H7 (cell line): ENCODE measurements around the gene SYMPK. TPM values are rescaled to one million over a fixed set of nuclear protein-coding genes. Genes with fewer than 3 reads are reported as not detected.

Experiments
- DNase-seq: peaks from one replicate; pipeline ENCODE4 v3.0.0; 2012
- H3K27me3 ChIP-seq: 2 replicates; pipeline ENCODE4 v1.6.0; 2011; ENCODE audit warnings: mild to moderate bottlenecking, low read length; ENCODE audit not compliant: control insufficient read depth, insufficient read depth
- H3K36me3 ChIP-seq: replicated peaks from 2 replicates; pipeline ENCODE4 v1.5.1; 2011; ENCODE audit warnings: low read length; ENCODE audit not compliant: control insufficient read depth, insufficient read depth
- H3K4me3 ChIP-seq: 2 replicates; pipeline ENCODE4 v1.5.1; 2011; ENCODE audit warnings: low read depth, mild to moderate bottlenecking, control low read depth, low read length, moderate library complexity; ENCODE audit not compliant: insufficient read depth
- total RNA-seq: library from RNA; depleted of rRNA; stranded (reverse); fragments of >200 nt; shearing (Covaris generic); gene quantifications from 2 replicates; pipeline ENCODE4 v1.2.3, GENCODE V29; 2014; rRNA removed

Gene SYMPK
- total RNA-seq, 1 experiment from 2014 or later: 70.3 TPM

- no peaks in the 10 kb centered on the region for H3K36me3 ChIP-seq
- H3K4me3 ChIP-seq: peak overlapping the region; percentile 74
- H3K27me3 ChIP-seq: peaks cover 10% of the 10 kb centered on the region; the same call in 1 of the 2 replicates
- peak; percentile 99 for DNase-seq
Measured at GRCh38 chr19:45770192-45771101, 92.5 kb downstream of the SYMPK start.

DNA sequence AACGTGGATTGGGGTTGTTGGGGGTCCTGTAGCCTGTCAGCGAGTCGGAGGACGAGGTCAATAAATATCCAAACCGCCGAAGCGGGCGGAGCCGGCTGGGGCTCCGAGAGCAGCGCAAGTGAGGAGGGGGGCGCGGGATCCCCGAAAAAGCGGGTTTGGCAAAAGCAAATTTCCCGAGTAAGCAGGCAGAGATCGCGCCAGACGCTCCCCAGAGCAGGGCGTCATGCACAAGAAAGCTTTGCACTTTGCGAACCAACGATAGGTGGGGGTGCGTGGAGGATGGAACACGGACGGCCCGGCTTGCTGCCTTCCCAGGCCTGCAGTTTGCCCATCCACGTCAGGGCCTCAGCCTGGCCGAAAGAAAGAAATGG lies 93.1 kb downstream of the SYMPK start:
- H3K4me3 ChIP-seq: peak overlapping the region; percentile 74
- peaks cover 10% of the 10 kb centered on the region; the same call in 1 of the 2 replicates for H3K27me3 ChIP-seq
- H3K36me3 ChIP-seq: no peaks in the 10 kb centered on the region
- DNase-seq: peak; percentile 69

GRCh38 chr19:45768984-45769782 lies 93.8 kb downstream of the SYMPK start, which contains the start of gene SIX5:
TSS of gene SIX5 (minus strand) at chr19:45769252. CDS start at chr19:45768844, 408 bp downstream.
- peak within 1 kb of the TSS; percentile 92 for H3K4me3 ChIP-seq
- peak; percentile 99 for DNase-seq
- H3K27me3 ChIP-seq: peaks cover 10% of the 10 kb centered on the region; the same call in 1 of the 2 replicates

DNA sequence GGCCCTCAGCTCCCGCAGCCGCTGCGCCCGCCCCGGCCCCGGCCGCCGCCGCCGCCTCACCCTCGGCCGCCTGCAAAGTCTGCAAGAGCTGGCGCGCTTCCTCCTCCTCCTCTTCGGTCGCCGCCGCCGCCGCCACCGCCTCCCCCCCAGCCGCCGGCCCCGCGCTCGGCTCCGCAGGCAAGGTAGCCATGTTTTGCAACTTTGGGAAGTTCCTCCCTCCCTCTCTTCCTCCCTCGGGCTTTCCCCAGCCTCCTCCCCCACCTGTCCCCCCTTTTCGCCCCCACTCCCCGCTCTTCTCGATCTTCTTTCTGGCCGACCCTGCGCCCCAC lies 94.3 kb downstream of the SYMPK start:
- Histone ChIP-seq H3K4me3 (peak overlapping the region; percentile 92), H3K36me3 (no peaks in the 10 kb centered on the region), H3K27me3 (peaks cover 10% of the 10 kb centered on the region; the same call in 1 of the 2 replicates)
- DNase-seq: peak; percentile 79

More at GRCh38 chr19:45768984-45769782, 93.8 kb downstream of the SYMPK start, which contains the start of gene SIX5:
- H3K36me3 ChIP-seq: no peaks in the 10 kb centered on the region

GRCh38 chr19:45767881-45768654 lies 94.9 kb downstream of the SYMPK start:
- H3K4me3 ChIP-seq: peak overlapping the region; percentile 92
- no peaks in the 10 kb centered on the region for H3K36me3 ChIP-seq
- DNase-seq: peak; percentile 82
- peaks cover 10% of the 10 kb centered on the region; the same call in 1 of the 2 replicates for H3K27me3 ChIP-seq

- H3K36me3 ChIP-seq: no peaks in the 10 kb centered on the region
- H3K27me3 ChIP-seq: peaks cover 8% of the 10 kb centered on the region; the same call in 1 of the 2 replicates
- H3K4me3 ChIP-seq: peak overlapping the region; percentile 92
- DNase-seq: peak; percentile 90
Measured at GRCh38 chr19:45767410-45767880, 95.5 kb downstream of the SYMPK start.

GRCh38 chr19:45766869-45767346 lies 96.0 kb downstream of the SYMPK start:
- no peak for DNase-seq
- Histone ChIP-seq H3K27me3 (peaks cover 8% of the 10 kb centered on the region; the same call in 1 of the 2 replicates), H3K4me3 (peak overlapping the region; percentile 92), H3K36me3 (no peaks in the 10 kb centered on the region)

- peak; percentile 70 for DNase-seq
- peaks cover 3% of the 10 kb centered on the region; the same call in 1 of the 2 replicates for H3K27me3 ChIP-seq
- no peak overlapping the region for H3K4me3 ChIP-seq
- no peaks in the 10 kb centered on the region for H3K36me3 ChIP-seq
Measured at GRCh38 chr19:45766296-45766868, 96.6 kb downstream of the SYMPK start.

- peak; percentile 68 for DNase-seq
- Histone ChIP-seq H3K36me3 (no peaks in the 10 kb centered on the region), H3K4me3 (no peak overlapping the region), H3K27me3 (no peaks in the 10 kb centered on the region)
Measured at GRCh38 chr19:45765702-45766295, 97.1 kb downstream of the SYMPK start.

Other genes with a start within 250 kb of the SYMPK start
- gene EML2, start 223.8 kb downstream of the SYMPK start, total RNA-seq: 42.5 and 48.6 TPM in 2 replicates
- gene GIPR, start 194.9 kb downstream of the SYMPK start, total RNA-seq: 0.81 TPM in 1 of 2 replicates, not detected in the other
- 407 and 467 TPM in 2 replicates for gene SNRPD2, start 171.2 kb downstream of the SYMPK start, total RNA-seq
- 26.2 and 30.1 TPM in 2 replicates for gene QPCTL, start 170.5 kb downstream of the SYMPK start, total RNA-seq
- gene FBXO46, start 132.3 kb downstream of the SYMPK start, total RNA-seq: 26.3 and 30.0 TPM in 2 replicates
- gene MEIOSIN, start 129.7 kb downstream of the SYMPK start, total RNA-seq: not detected in 2 replicates
- gene SIX5, start 93.9 kb downstream of the SYMPK start, total RNA-seq: 18.7 and 22.0 TPM in 2 replicates
- 6.4 and 18.8 TPM in 2 replicates for gene DMPK, start 80.7 kb downstream of the SYMPK start, total RNA-seq
- 35.9 and 47.1 TPM in 2 replicates for gene DMWD, start 70.3 kb downstream of the SYMPK start, total RNA-seq
- 0.38 and 0.44 TPM in 2 replicates for gene RSPH6A, start 47.8 kb downstream of the SYMPK start, total RNA-seq
- 13.4 and 15.1 TPM in 2 replicates for gene FOXA3, start 1.2 kb upstream of the SYMPK start, total RNA-seq
- gene IRF2BP1, start 23.0 kb upstream of the SYMPK start, total RNA-seq: 45.2 and 45.7 TPM in 2 replicates
- gene MYPOP, start 39.5 kb upstream of the SYMPK start, total RNA-seq: 2.8 and 2.9 TPM in 2 replicates
- not detected in 2 replicates for gene NANOS2, start 51.6 kb upstream of the SYMPK start, total RNA-seq
- gene NOVA2, start 110.7 kb upstream of the SYMPK start, total RNA-seq: 0.11 and 0.35 TPM in 2 replicates
- 12.3 and 16.5 TPM in 2 replicates for gene CCDC61, start 132.3 kb upstream of the SYMPK start, total RNA-seq
- not detected in 2 replicates for gene PGLYRP1, start 159.9 kb upstream of the SYMPK start, total RNA-seq
- 0.11 TPM in 1 of 2 replicates, not detected in the other for gene IGFL4, start 177.9 kb upstream of the SYMPK start, total RNA-seq